Measurements from ENCODE around the gene SYS1. TPM values are rescaled to one million over a fixed set of nuclear protein-coding genes. Genes with fewer than 3 reads are reported as not detected.

The SYS1 gene
- polyA plus RNA-seq, 1 donor from 2014 or later: 16.1 TPM

DNA sequence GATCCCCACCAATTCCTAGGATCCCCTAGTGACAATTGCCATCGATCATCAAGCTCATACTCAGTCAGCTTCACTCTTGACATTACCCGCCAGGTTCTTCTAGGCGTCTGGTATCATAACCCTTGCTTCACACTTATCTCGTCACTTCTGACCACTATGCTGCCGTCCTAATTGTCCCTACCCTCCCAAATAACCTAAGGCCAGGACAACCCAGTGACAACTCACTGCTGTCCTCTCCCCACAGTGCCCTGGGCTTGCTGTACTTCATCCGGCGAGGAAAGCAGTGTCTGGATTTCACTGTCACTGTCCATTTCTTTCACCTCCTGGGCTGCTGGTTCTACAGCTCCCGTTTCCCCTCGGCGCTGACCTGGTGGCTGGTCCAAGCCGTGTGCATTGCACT is 3.7 kb downstream of the SYS1 start:
- no peaks in the 10 kb centered on the region for H3K9me2 ChIP-seq (ENCODE audit: insufficient read depth, low read length)
- H3K9ac ChIP-seq (ENCODE audit: low read length): no peak overlapping the region
- no peak overlapping the region for H3K4me2 ChIP-seq (ENCODE audit: low read length)
- H3K79me2 ChIP-seq (replicated peaks; ENCODE audit: insufficient read depth, low read length): peaks cover 28% of the 10 kb centered on the region
- no peaks in the 10 kb centered on the region for H3K9me3 ChIP-seq (ENCODE audit: low read length)
- H3F3A ChIP-seq (ENCODE audit: insufficient read depth, low read length, poor library complexity, severe bottlenecking): no peaks in the 10 kb centered on the region
- no peak overlapping the region for H3K27ac ChIP-seq (ENCODE audit: low read length)
- no peaks in the 10 kb centered on the region for H4K20me1 ChIP-seq (ENCODE audit: insufficient read depth)
- no peak overlapping the region for H2AFZ ChIP-seq (ENCODE audit: low read depth, low read length)
- no peak overlapping the region for H3K4me3 ChIP-seq (ENCODE audit: low read length)
- TF ChIP-seq POLR2AphosphoS5 (IDR thresholded peaks at IDR 0.05) (no peak), EZH2 (IDR thresholded peaks at IDR 0.05; ENCODE audit: borderline replicate concordance, insufficient read depth, low read length, poor library complexity, severe bottlenecking) (no peak), TAF1 (IDR thresholded peaks at IDR 0.05; ENCODE audit: low read depth) (no peak), RAD21 (conservative IDR thresholded peaks at IDR 0.05) (no peak), EP300 (conservative IDR thresholded peaks at IDR 0.05; ENCODE audit: poor library complexity, severe bottlenecking) (no peak), SMC3 (conservative IDR thresholded peaks at IDR 0.05; ENCODE audit: poor library complexity) (no peak)
- TF ChIP-seq, protein P1, sequence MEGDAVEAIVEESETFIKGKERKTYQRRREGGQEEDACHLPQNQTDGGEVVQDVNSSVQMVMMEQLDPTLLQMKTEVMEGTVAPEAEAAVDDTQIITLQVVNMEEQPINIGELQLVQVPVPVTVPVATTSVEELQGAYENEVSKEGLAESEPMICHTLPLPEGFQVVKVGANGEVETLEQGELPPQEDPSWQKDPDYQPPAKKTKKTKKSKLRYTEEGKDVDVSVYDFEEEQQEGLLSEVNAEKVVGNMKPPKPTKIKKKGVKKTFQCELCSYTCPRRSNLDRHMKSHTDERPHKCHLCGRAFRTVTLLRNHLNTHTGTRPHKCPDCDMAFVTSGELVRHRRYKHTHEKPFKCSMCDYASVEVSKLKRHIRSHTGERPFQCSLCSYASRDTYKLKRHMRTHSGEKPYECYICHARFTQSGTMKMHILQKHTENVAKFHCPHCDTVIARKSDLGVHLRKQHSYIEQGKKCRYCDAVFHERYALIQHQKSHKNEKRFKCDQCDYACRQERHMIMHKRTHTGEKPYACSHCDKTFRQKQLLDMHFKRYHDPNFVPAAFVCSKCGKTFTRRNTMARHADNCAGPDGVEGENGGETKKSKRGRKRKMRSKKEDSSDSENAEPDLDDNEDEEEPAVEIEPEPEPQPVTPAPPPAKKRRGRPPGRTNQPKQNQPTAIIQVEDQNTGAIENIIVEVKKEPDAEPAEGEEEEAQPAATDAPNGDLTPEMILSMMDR (IDR thresholded peaks at IDR 0.05; ENCODE audit: poor library complexity, severe bottlenecking): no peak
- TF ChIP-seq, protein P2, sequence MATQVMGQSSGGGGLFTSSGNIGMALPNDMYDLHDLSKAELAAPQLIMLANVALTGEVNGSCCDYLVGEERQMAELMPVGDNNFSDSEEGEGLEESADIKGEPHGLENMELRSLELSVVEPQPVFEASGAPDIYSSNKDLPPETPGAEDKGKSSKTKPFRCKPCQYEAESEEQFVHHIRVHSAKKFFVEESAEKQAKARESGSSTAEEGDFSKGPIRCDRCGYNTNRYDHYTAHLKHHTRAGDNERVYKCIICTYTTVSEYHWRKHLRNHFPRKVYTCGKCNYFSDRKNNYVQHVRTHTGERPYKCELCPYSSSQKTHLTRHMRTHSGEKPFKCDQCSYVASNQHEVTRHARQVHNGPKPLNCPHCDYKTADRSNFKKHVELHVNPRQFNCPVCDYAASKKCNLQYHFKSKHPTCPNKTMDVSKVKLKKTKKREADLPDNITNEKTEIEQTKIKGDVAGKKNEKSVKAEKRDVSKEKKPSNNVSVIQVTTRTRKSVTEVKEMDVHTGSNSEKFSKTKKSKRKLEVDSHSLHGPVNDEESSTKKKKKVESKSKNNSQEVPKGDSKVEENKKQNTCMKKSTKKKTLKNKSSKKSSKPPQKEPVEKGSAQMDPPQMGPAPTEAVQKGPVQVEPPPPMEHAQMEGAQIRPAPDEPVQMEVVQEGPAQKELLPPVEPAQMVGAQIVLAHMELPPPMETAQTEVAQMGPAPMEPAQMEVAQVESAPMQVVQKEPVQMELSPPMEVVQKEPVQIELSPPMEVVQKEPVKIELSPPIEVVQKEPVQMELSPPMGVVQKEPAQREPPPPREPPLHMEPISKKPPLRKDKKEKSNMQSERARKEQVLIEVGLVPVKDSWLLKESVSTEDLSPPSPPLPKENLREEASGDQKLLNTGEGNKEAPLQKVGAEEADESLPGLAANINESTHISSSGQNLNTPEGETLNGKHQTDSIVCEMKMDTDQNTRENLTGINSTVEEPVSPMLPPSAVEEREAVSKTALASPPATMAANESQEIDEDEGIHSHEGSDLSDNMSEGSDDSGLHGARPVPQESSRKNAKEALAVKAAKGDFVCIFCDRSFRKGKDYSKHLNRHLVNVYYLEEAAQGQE (IDR thresholded peaks at IDR 0.05; ENCODE audit: borderline replicate concordance): no peak
- no peaks in the 10 kb centered on the region for H3K27me3 ChIP-seq (ENCODE audit: insufficient read depth, low read depth, low read length)
- H3K36me3 ChIP-seq (ENCODE audit: insufficient read depth, low read length): no peaks in the 10 kb centered on the region

DNA sequence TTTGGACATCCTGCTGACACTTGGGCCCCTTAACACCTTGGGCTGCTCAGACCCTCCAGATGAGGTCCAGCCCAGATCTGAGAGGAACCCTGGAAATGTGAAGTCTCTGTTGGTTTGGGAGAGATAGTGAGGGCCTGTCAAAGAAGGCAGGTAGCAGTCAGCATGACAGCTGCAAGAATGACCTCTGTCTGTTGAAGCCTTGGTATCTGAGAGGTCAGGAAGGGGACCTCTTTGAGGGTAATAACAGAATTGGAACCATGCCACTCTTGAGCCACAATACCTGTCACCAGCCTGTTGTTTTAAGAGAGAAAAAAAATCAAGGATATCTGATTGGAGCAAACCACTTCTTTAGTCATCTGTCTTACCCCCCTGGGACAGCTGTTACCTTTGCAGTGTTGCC is 4.2 kb downstream of the SYS1 start:
- Histone ChIP-seq H3K4me3 (ENCODE audit: low read length) (no peak overlapping the region), H3K9ac (ENCODE audit: low read length) (no peak overlapping the region), H3K27ac (ENCODE audit: low read length) (no peak overlapping the region), H3K27me3 (ENCODE audit: insufficient read depth, low read depth, low read length) (no peaks in the 10 kb centered on the region), H3K79me2 (replicated peaks; ENCODE audit: insufficient read depth, low read length) (peaks cover 28% of the 10 kb centered on the region), H4K20me1 (ENCODE audit: insufficient read depth) (no peaks in the 10 kb centered on the region), H2AFZ (ENCODE audit: low read depth, low read length) (no peak overlapping the region), H3K9me3 (ENCODE audit: low read length) (no peaks in the 10 kb centered on the region), H3K4me2 (ENCODE audit: low read length) (no peak overlapping the region), H3F3A (ENCODE audit: insufficient read depth, low read length, poor library complexity, severe bottlenecking) (no peaks in the 10 kb centered on the region), H3K36me3 (ENCODE audit: insufficient read depth, low read length) (no peaks in the 10 kb centered on the region), H3K9me2 (ENCODE audit: insufficient read depth, low read length) (no peaks in the 10 kb centered on the region)
- TF ChIP-seq, protein P1 (IDR thresholded peaks at IDR 0.05; ENCODE audit: poor library complexity, severe bottlenecking): no peak

Measured in neural cell (in vitro differentiated cells).